HEK293T (cell line): ENCODE data around the gene PROSER2.

Experiments
- FOXK2 ChIP-seq: fragments of 450-650 bp; IDR thresholded peaks from 2 replicates; pipeline ENCODE4 v1.6.1; 2016; ENCODE audit warnings: mild to moderate bottlenecking
- FOXM1 ChIP-seq: fragments of 450-650 bp; IDR thresholded peaks from 2 replicates; pipeline ENCODE4 v1.6.1; 2017; ENCODE audit warnings: mild to moderate bottlenecking, borderline replicate concordance
- HDGF ChIP-seq: fragments of 450-650 bp; IDR thresholded peaks from 2 replicates; pipeline ENCODE4 v1.6.1; 2017; ENCODE audit warnings: antibody characterized with exemption, borderline replicate concordance
- NFRKB ChIP-seq: fragments of 450-650 bp; IDR thresholded peaks from 2 replicates; pipeline ENCODE4 v1.6.1; 2016; ENCODE audit warnings: mild to moderate bottlenecking, moderate library complexity

DNA sequence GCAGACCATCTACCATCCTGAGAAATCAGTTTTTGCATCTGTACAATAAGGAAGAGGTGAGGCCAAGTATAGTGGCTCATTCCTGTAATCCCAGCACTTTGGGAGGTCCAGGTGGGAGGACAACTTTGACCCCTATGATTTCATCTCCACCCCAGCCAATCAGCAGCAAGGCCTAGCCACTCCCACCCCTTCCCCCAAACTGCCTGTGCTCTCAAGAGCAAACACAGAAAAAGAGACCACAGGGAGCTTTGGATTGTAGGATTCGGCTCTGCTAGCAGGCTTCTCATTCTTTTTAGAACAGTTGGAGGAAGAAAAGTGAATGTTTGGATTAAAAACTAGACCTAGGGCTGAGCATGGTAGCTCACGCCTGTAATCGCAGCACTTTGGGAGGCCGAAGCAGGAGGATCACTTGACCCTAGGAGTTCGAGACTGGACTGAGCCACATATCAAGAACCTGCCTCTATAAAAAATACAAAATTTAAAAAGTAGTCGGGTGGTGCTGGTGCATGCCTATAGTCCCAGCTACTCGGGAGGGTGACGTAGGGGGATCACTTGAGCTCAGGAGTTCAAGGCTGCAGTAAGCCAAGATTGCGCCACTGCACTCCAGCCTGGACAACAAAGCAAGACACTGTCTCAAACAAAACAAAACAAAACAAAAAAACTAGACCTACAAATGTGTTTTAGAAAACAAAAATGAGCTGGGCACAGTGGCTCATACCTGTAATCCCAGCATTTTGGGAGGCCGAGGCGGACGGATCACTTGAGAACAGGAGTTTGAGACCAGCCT is 25.1 kb upstream of the PROSER2 start:
- no peak for TF ChIP-seq HDGF
- no peak for TF ChIP-seq NFRKB
- no peak for TF ChIP-seq FOXK2
- no peak for TF ChIP-seq FOXM1
